Glutamatergic neuron (in vitro differentiated cells): Measurements from ENCODE around the gene SLC6A19. TPM values are rescaled to one million over a fixed set of nuclear protein-coding genes. Genes with fewer than 3 reads are reported as not detected.

Experiments
- DNase-seq: peaks from one replicate; pipeline ENCODE4 v3.0.0; 2022
- H3K27ac Mint-ChIP-seq: one replicate; pipeline ENCODE4 v1.8.0; 2020; ENCODE audit warnings: mild to moderate bottlenecking, mixed read lengths, inconsistent platforms; ENCODE audit not compliant: unreplicated experiment
- H3K27me3 Mint-ChIP-seq: one replicate; pipeline ENCODE4 v1.8.0; 2020; ENCODE audit warnings: mild to moderate bottlenecking, moderate library complexity, mixed read lengths, inconsistent platforms; ENCODE audit not compliant: unreplicated experiment
- H3K36me3 Mint-ChIP-seq: one replicate; pipeline ENCODE4 v1.8.0; 2020; ENCODE audit warnings: mild to moderate bottlenecking, mixed read lengths, inconsistent platforms; ENCODE audit not compliant: unreplicated experiment
- H3K4me1 Mint-ChIP-seq: one replicate; pipeline ENCODE4 v1.8.0; 2020; ENCODE audit warnings: mild to moderate bottlenecking, low read depth, mixed read lengths, inconsistent platforms; ENCODE audit not compliant: unreplicated experiment
- H3K4me3 Mint-ChIP-seq: one replicate; pipeline ENCODE4 v1.8.0; 2020; ENCODE audit warnings: mild to moderate bottlenecking, mixed read lengths, inconsistent platforms; ENCODE audit not compliant: unreplicated experiment
- H3K9me3 Mint-ChIP-seq: one replicate; pipeline ENCODE4 v1.8.0; 2020; ENCODE audit warnings: mild to moderate bottlenecking, moderate library complexity, mixed read lengths, inconsistent platforms; ENCODE audit not compliant: unreplicated experiment
- total RNA-seq: library from RNA; stranded (reverse); fragmentation: NEBNext Ultra II Directional; extraction: Animal tissue kit (Norgen Biotek cat#: 25700); gene quantifications from one replicate; pipeline ENCODE4 v1.2.1, GENCODE V29; 2021; ENCODE audit not compliant: unreplicated experiment
- TF ChIP-seq, protein P1 (sequence below): fragments of 200-600 bp; sonication (generic); IDR thresholded peaks from one replicate; pipeline ENCODE4 v1.5.0; 2021; ENCODE audit not compliant: partially characterized antibody, unreplicated experiment

SLC6A19 gene
- total RNA-seq, 1 donor from 2014 or later, result not detected

DNA sequence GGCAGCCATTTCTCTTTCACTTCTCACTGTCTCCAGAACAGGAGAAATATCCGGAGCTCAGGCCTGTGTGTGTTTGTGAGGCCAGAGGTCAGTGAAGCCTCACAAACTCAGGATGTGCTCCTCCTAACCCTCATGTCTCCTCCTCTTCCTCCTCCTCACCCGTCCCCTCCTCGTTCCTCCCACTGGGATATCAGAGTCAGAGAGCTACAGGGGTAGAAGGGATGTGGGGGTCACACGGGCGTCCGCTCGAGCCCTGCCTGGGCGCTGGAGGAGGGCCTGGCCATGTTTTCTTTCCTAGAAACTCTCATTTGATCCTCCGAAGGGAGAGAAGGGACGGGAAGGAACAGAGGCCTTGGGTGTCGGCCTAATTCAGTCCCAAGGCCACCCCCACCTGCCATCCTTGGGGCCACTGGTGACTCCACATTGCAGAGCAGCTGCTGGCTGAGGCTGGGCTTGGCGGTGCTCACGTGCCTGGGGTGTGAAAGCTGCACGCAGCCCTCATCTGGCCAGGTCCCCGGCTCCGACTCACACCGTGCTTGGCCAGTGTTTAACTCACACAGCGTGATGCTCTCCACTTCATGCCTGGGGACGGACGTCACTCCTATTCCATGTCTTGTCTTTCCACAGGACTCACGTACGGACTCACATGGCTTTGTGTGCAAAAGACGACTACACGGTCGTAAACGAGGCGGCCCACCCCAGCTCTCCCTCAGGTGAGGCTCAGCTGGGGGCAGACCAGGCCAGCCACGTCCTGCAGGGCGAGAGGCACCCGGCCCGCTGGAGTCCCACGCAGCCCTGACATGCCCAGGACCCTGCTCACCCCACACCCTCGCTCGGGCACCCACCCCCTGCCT, 22.6 kb upstream of the SLC6A19 start:
- no peak overlapping the region for H3K27ac Mint-ChIP-seq
- H3K36me3 Mint-ChIP-seq, result no peaks in the 10 kb centered on the region
- DNase-seq, result peak; percentile 5
- peaks cover 6% of the 10 kb centered on the region for H3K27me3 Mint-ChIP-seq
- H3K4me3 Mint-ChIP-seq, result no peak overlapping the region
- H3K4me1 Mint-ChIP-seq, result peaks cover 2% of the 10 kb centered on the region
- no peaks in the 10 kb centered on the region for H3K9me3 Mint-ChIP-seq
- TF ChIP-seq, protein P1, sequence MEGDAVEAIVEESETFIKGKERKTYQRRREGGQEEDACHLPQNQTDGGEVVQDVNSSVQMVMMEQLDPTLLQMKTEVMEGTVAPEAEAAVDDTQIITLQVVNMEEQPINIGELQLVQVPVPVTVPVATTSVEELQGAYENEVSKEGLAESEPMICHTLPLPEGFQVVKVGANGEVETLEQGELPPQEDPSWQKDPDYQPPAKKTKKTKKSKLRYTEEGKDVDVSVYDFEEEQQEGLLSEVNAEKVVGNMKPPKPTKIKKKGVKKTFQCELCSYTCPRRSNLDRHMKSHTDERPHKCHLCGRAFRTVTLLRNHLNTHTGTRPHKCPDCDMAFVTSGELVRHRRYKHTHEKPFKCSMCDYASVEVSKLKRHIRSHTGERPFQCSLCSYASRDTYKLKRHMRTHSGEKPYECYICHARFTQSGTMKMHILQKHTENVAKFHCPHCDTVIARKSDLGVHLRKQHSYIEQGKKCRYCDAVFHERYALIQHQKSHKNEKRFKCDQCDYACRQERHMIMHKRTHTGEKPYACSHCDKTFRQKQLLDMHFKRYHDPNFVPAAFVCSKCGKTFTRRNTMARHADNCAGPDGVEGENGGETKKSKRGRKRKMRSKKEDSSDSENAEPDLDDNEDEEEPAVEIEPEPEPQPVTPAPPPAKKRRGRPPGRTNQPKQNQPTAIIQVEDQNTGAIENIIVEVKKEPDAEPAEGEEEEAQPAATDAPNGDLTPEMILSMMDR, result no peak

DNA sequence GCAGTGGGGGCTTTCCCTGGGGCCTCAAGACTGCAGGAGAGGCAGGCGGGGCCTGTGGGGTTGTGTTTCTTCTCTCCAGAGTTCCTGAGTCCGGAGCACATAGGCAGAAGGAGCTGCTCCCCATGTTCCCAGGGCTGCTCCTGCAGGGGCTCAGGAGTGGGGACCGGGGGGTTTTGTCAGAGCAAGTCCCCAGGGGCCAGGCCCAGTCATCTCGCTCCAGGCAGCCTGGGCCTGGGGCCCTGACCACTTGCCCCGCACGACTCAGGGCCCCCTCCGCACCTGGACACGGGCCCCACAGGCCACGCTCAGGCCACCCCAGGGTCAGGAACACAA, 22.0 kb upstream of the SLC6A19 start:
- no peak for DNase-seq
- no peaks in the 10 kb centered on the region for H3K36me3 Mint-ChIP-seq
- peaks cover 5% of the 10 kb centered on the region for H3K27me3 Mint-ChIP-seq
- H3K4me1 Mint-ChIP-seq, result peaks cover 2% of the 10 kb centered on the region
- H3K4me3 Mint-ChIP-seq, result no peak overlapping the region
- no peak overlapping the region for H3K27ac Mint-ChIP-seq
- TF ChIP-seq, protein P1, result no peak
- no peaks in the 10 kb centered on the region for H3K9me3 Mint-ChIP-seq

DNA sequence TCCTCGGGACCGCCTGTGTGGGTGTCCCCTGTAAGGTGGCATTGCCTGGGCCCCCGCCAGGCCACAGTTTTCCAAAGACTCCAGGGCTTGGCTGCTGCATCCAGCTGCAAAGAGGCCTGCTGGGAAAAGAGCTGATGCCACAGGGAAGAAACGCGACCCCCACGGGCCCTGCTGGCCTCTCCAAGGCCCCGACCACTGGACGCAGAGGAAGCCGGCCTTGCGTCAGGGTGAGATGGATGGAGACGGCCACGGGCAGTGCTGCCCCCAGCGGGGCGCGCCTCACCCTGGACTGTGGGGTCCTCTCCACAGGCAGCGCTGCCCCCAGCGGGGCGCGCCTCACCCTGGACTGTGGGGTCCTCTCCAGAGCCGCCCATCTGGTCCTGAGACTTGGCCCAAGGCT, 21.3 kb upstream of the SLC6A19 start:
- H3K36me3 Mint-ChIP-seq, result no peaks in the 10 kb centered on the region
- no peak overlapping the region for H3K27ac Mint-ChIP-seq

DNA sequence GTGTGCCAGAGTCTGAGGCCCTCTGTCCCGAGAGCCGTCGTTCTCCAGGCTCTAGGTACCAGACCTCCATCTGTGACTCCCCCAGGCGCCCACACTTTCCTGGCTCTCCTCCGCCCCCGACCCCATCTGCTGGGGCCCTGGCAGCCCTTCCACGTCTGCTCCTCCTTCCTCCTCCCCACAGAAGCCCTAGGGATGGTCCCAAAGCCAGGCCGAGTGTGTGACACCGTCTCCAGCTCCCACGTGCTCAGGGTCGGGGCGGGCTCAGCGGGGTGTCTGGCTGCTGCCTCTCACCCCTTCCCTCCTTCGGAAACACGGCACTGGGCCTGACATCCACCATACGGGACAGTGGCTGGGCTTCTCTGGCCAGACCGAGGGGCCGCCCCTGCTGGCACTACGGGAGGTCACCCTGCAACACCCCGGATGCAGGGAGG, 20.5 kb upstream of the SLC6A19 start:
- Mint-ChIP-seq H3K36me3 (no peaks in the 10 kb centered on the region), H3K27ac (no peak overlapping the region), H3K4me1 (peaks cover 2% of the 10 kb centered on the region), H3K27me3 (peaks cover 3% of the 10 kb centered on the region), H3K9me3 (no peaks in the 10 kb centered on the region), H3K4me3 (no peak overlapping the region)
- DNase-seq, result peak; percentile 26
- TF ChIP-seq, protein P1, result no peak

More for the DNA sequence above, 21.3 kb upstream of the SLC6A19 start:
- TF ChIP-seq, protein P1, result no peak
- Mint-ChIP-seq H3K4me3 (no peak overlapping the region), H3K9me3 (no peaks in the 10 kb centered on the region), H3K27me3 (peaks cover 3% of the 10 kb centered on the region), H3K4me1 (peaks cover 2% of the 10 kb centered on the region)
- no peak for DNase-seq
